ENCODE measurements around the gene VTI1A. TPM values are rescaled to one million over a fixed set of nuclear protein-coding genes. Genes with fewer than 3 reads are reported as not detected.

Gene VTI1A
- total RNA-seq, 2 donors from 2014 or later = 34.1 to 38.6 TPM

GRCh38 chr10:112773783-112774182, 326.8 kb downstream of the VTI1A start:
- Histone ChIP-seq H3K9ac (ENCODE audit: low read depth in 2 of 2, low read length in 2 of 2) (no peak overlapping the region), H3K9me3 (no peaks in the 10 kb centered on the region), H3K27me3 (no peaks in the 10 kb centered on the region), H3K36me3 (no peaks in the 10 kb centered on the region), H3K4me1 (no peaks in the 10 kb centered on the region), H3K27ac (no peak overlapping the region), H3K4me3 (no peak overlapping the region)
- DNase-seq = no peak
- intact Hi-C loops (cut with DNase I) = no loop called here
- TF ChIP-seq CTCF (IDR thresholded peaks at IDR 0.05) = no peak

GRCh38 chr10:112774210-112774609, 327.2 kb downstream of the VTI1A start:
- Histone ChIP-seq H3K4me1 (no peaks in the 10 kb centered on the region), H3K4me3 (no peak overlapping the region), H3K27ac (no peak overlapping the region), H3K9me3 (no peaks in the 10 kb centered on the region), H3K36me3 (no peaks in the 10 kb centered on the region), H3K9ac (ENCODE audit: low read depth in 2 of 2, low read length in 2 of 2) (no peak overlapping the region), H3K27me3 (no peaks in the 10 kb centered on the region)
- intact Hi-C loops (cut with DNase I) = no loop called here
- DNase-seq = no peak
- no peak for TF ChIP-seq CTCF (IDR thresholded peaks at IDR 0.05)

- Histone ChIP-seq H3K36me3 (no peaks in the 10 kb centered on the region), H3K4me1 (no peaks in the 10 kb centered on the region), H3K27ac (no peak overlapping the region), H3K4me3 (no peak overlapping the region), H3K27me3 (no peaks in the 10 kb centered on the region), H3K9me3 (no peaks in the 10 kb centered on the region), H3K9ac (ENCODE audit: low read depth in 2 of 2, low read length in 2 of 2) (no peak overlapping the region)
- no peak for TF ChIP-seq CTCF (IDR thresholded peaks at IDR 0.05)
- intact Hi-C loops (cut with DNase I) = no loop called here
- DNase-seq = no peak
These were observed 327.8 kb downstream of the VTI1A start for GRCh38 chr10:112774798-112775197.

- TF ChIP-seq CTCF (IDR thresholded peaks at IDR 0.05) = no peak
- intact Hi-C loops (cut with DNase I) = no loop called here
- Histone ChIP-seq H3K9ac (ENCODE audit: low read depth in 2 of 2, low read length in 2 of 2) (no peak overlapping the region), H3K9me3 (no peaks in the 10 kb centered on the region), H3K27ac (no peak overlapping the region), H3K36me3 (no peaks in the 10 kb centered on the region), H3K4me1 (no peaks in the 10 kb centered on the region), H3K27me3 (no peaks in the 10 kb centered on the region), H3K4me3 (no peak overlapping the region)
- no peak for DNase-seq
These were observed 328.4 kb downstream of the VTI1A start for GRCh38 chr10:112775381-112775780.

GRCh38 chr10:112775892-112776674, 329.1 kb downstream of the VTI1A start:
- no peaks in the 10 kb centered on the region for H3K27me3 ChIP-seq
- H3K4me1 ChIP-seq = no peaks in the 10 kb centered on the region
- no peak overlapping the region for H3K4me3 ChIP-seq
- DNase-seq = no peak
- H3K9ac ChIP-seq (ENCODE audit: low read depth in 2 of 2, low read length in 2 of 2) = no peak overlapping the region
- intact Hi-C loops (cut with DNase I) = no loop called here
- TF ChIP-seq CTCF (IDR thresholded peaks at IDR 0.05) = no peak
- no peaks in the 10 kb centered on the region for H3K36me3 ChIP-seq
- H3K27ac ChIP-seq = no peak overlapping the region
- no peaks in the 10 kb centered on the region for H3K9me3 ChIP-seq
